Measurements from ENCODE around the gene KLHDC7A.

Gene KLHDC7A

GRCh38 chr1:18444563-18444962, 36.2 kb upstream of the KLHDC7A start:
- no peak for TF ChIP-seq CTCF (conservative IDR thresholded peaks at IDR 0.05; ENCODE audit: low read depth, low read length)
- H3K27me3 ChIP-seq (ENCODE audit: insufficient read depth, low read depth), result no peaks in the 10 kb centered on the region; the same call in 1 of the 2 replicates
- H3K27ac ChIP-seq, result no peak overlapping the region
- no peaks in the 10 kb centered on the region for H4K20me1 ChIP-seq (ENCODE audit: insufficient read depth)
- H2AFZ ChIP-seq (ENCODE audit: low read depth), result no peak overlapping the region
- H3K79me2 ChIP-seq (ENCODE audit: insufficient read depth, low read depth), result no peaks in the 10 kb centered on the region
- no peaks in the 10 kb centered on the region for H3K4me1 ChIP-seq (ENCODE audit: low read depth, poor library complexity, severe bottlenecking)
- no peaks in the 10 kb centered on the region for H3K36me3 ChIP-seq (ENCODE audit: insufficient read depth)
- no peak overlapping the region for H3K4me3 ChIP-seq (IDR thresholded peaks at IDR 0.05; ENCODE audit: insufficient read depth, low read depth, low read length)
- no peak overlapping the region for H3K9ac ChIP-seq
- H3K4me2 ChIP-seq, result no peak overlapping the region

GRCh38 chr1:18446751-18447150, 34.0 kb upstream of the KLHDC7A start:
- no peaks in the 10 kb centered on the region for H3K36me3 ChIP-seq (ENCODE audit: insufficient read depth)

GRCh38 chr1:18447509-18448220, 33.1 kb upstream of the KLHDC7A start:
- H3K79me2 ChIP-seq (ENCODE audit: insufficient read depth, low read depth), result no peaks in the 10 kb centered on the region
- H3K4me3 ChIP-seq (IDR thresholded peaks at IDR 0.05; ENCODE audit: insufficient read depth, low read depth, low read length), result no peak overlapping the region
- no peak for TF ChIP-seq CTCF (conservative IDR thresholded peaks at IDR 0.05; ENCODE audit: low read depth, low read length)
- H3K4me2 ChIP-seq, result no peak overlapping the region
- no peak overlapping the region for H3K9ac ChIP-seq
- no peaks in the 10 kb centered on the region for H3K27me3 ChIP-seq (ENCODE audit: insufficient read depth, low read depth)
- H3K4me1 ChIP-seq (ENCODE audit: low read depth, poor library complexity, severe bottlenecking), result no peaks in the 10 kb centered on the region
- H2AFZ ChIP-seq (ENCODE audit: low read depth), result no peak overlapping the region
- H4K20me1 ChIP-seq (ENCODE audit: insufficient read depth), result no peaks in the 10 kb centered on the region
- no peaks in the 10 kb centered on the region for H3K36me3 ChIP-seq (ENCODE audit: insufficient read depth)
- no peak overlapping the region for H3K27ac ChIP-seq

More at GRCh38 chr1:18446751-18447150, 34.0 kb upstream of the KLHDC7A start:
- H3K27ac ChIP-seq, result no peak overlapping the region
- no peaks in the 10 kb centered on the region for H3K79me2 ChIP-seq (ENCODE audit: insufficient read depth, low read depth)
- no peaks in the 10 kb centered on the region; the same call in 1 of the 2 replicates for H3K27me3 ChIP-seq (ENCODE audit: insufficient read depth, low read depth)
- H3K4me2 ChIP-seq, result no peak overlapping the region
- TF ChIP-seq CTCF (conservative IDR thresholded peaks at IDR 0.05; ENCODE audit: low read depth, low read length), result no peak
- no peak overlapping the region for H3K4me3 ChIP-seq (IDR thresholded peaks at IDR 0.05; ENCODE audit: insufficient read depth, low read depth, low read length)
- H4K20me1 ChIP-seq (ENCODE audit: insufficient read depth), result no peaks in the 10 kb centered on the region
- no peak overlapping the region for H2AFZ ChIP-seq (ENCODE audit: low read depth)
- no peaks in the 10 kb centered on the region for H3K4me1 ChIP-seq (ENCODE audit: low read depth, poor library complexity, severe bottlenecking)
- no peak overlapping the region for H3K9ac ChIP-seq

GRCh38 chr1:18448889-18449288, 31.8 kb upstream of the KLHDC7A start:
- Histone ChIP-seq H3K27ac (no peak overlapping the region), H3K79me2 (ENCODE audit: insufficient read depth, low read depth) (no peaks in the 10 kb centered on the region), H4K20me1 (ENCODE audit: insufficient read depth) (no peaks in the 10 kb centered on the region), H3K36me3 (ENCODE audit: insufficient read depth) (no peaks in the 10 kb centered on the region), H3K9ac (no peak overlapping the region), H3K4me3 (IDR thresholded peaks at IDR 0.05; ENCODE audit: insufficient read depth, low read depth, low read length) (no peak overlapping the region), H3K27me3 (ENCODE audit: insufficient read depth, low read depth) (no peaks in the 10 kb centered on the region), H3K4me1 (ENCODE audit: low read depth, poor library complexity, severe bottlenecking) (no peaks in the 10 kb centered on the region), H3K4me2 (no peak overlapping the region), H2AFZ (ENCODE audit: low read depth) (no peak overlapping the region)
- TF ChIP-seq CTCF (conservative IDR thresholded peaks at IDR 0.05; ENCODE audit: low read depth, low read length), result no peak
